ENCODE measurements around the gene ZDHHC7. TPM values are rescaled to one million over a fixed set of nuclear protein-coding genes. Genes with fewer than 3 reads are reported as not detected.

ZDHHC7 gene
- total and polyA plus RNA-seq, 9 of the 15 experiments (the other 6 are each of a cell fraction or from before 2014, with no cell fraction given) = 1.7 to 49.7 (median 37.4) TPM

DNA sequence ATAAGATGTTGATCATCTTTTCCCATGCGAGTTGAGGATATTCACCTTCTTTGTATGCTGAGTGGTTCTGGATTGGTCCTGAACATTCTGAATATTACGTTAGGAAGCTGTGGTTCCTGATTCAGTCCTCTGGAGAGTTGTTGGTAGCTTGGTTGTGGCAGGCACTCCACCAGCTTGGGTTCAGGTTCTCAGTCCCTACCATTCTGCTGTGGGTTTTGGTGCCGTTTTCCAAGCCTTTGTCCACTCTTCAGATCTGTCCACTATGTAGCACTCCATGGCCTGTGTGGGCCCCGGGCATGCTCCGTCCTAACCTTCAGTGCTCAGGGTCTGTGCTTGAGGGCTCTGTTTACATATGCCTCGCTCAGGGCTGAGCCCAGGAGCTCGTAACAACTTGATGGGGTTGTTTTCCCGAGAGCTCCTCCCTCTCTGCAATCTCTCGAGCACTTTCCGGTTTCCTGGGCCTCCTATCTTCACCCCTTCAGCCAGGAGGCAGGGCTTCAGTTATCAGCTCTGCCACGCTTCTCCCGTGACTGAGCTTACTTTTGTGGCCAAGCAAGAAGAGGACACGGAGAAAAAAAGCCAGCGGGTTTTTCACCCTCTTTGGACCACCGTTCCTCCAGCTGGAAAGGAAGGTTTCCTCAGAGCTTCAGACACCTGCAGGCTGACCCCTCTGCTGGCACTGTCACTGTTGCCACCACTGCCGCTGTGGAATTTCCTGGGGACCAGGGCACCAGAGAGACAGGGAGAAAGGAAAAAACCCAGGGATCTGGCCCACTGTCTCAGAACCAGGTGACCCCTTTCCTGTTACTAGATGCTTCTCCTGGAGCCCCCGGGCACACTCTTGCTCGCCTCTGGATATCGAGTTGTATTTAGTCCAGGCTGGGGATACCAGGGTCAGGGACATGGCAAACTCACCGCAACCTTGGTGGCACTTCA is 35.9 kb upstream of the ZDHHC7 start (continued):
- TF ChIP-seq ZNF3 (CRISPR knock-in tag; IDR thresholded peaks at IDR 0.05) (no peak), EHMT2 (IDR thresholded peaks at IDR 0.05) (no peak; the same call in 1 of the 2 replicates), FOXK1 (CRISPR knock-in tag; IDR thresholded peaks at IDR 0.05; ENCODE audit: borderline replicate concordance) (no peak), ZNF668 (CRISPR knock-in tag; IDR thresholded peaks at IDR 0.05) (peak; percentile 29; the same call in 1 of the 2 replicates), CREM (IDR thresholded peaks at IDR 0.05; ENCODE audit: low read depth) (peak; percentile 74), BHLHE40 (IDR thresholded peaks at IDR 0.05; ENCODE audit: low read length) (peak; percentile 100), ZNF717 (CRISPR knock-in tag; IDR thresholded peaks at IDR 0.05) (no peak), ZNF253 (CRISPR knock-in tag; conservative IDR thresholded peaks at IDR 0.05) (no peak), PURB (CRISPR knock-in tag; IDR thresholded peaks at IDR 0.05; ENCODE audit: low read depth) (no peak), RNF2 (IDR thresholded peaks at IDR 0.05) (peak; percentile 97), ELF1 (tag; IDR thresholded peaks at IDR 0.05) (peak; percentile 60; the same call in 1 of the 2 replicates), DIDO1 (tag; IDR thresholded peaks at IDR 0.05; ENCODE audit: low read depth) (no peak), MBD2 (IDR thresholded peaks at IDR 0.05; ENCODE audit: borderline replicate concordance, low read depth) (peak; percentile 66), NR2C1 (IDR thresholded peaks at IDR 0.05) (no peak), NR2C1 (tag; IDR thresholded peaks at IDR 0.05) (no peak)
- TF ChIP-seq, protein P1, sequence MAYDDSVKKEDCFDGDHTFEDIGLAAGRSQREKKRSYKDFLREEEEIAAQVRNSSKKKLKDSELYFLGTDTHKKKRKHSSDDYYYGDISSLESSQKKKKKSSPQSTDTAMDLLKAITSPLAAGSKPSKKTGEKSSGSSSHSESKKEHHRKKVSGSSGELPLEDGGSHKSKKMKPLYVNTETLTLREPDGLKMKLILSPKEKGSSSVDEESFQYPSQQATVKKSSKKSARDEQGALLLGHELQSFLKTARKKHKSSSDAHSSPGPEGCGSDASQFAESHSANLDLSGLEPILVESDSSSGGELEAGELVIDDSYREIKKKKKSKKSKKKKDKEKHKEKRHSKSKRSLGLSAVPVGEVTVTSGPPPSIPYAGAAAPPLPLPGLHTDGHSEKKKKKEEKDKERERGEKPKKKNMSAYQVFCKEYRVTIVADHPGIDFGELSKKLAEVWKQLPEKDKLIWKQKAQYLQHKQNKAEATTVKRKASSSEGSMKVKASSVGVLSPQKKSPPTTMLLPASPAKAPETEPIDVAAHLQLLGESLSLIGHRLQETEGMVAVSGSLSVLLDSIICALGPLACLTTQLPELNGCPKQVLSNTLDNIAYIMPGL (CRISPR knock-in tag; IDR thresholded peaks at IDR 0.05) = no peak
- TF ChIP-seq, protein P2, sequence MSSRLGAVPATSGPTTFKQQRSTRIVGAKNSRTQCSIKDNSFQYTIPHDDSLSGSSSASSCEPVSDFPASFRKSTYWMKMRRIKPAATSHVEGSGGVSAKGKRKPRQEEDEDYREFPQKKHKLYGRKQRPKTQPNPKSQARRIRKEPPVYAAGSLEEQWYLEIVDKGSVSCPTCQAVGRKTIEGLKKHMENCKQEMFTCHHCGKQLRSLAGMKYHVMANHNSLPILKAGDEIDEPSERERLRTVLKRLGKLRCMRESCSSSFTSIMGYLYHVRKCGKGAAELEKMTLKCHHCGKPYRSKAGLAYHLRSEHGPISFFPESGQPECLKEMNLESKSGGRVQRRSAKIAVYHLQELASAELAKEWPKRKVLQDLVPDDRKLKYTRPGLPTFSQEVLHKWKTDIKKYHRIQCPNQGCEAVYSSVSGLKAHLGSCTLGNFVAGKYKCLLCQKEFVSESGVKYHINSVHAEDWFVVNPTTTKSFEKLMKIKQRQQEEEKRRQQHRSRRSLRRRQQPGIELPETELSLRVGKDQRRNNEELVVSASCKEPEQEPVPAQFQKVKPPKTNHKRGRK (tag; IDR thresholded peaks at IDR 0.05) = no peak
- TF ChIP-seq, protein P3, sequence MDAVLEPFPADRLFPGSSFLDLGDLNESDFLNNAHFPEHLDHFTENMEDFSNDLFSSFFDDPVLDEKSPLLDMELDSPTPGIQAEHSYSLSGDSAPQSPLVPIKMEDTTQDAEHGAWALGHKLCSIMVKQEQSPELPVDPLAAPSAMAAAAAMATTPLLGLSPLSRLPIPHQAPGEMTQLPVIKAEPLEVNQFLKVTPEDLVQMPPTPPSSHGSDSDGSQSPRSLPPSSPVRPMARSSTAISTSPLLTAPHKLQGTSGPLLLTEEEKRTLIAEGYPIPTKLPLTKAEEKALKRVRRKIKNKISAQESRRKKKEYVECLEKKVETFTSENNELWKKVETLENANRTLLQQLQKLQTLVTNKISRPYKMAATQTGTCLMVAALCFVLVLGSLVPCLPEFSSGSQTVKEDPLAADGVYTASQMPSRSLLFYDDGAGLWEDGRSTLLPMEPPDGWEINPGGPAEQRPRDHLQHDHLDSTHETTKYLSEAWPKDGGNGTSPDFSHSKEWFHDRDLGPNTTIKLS (IDR thresholded peaks at IDR 0.05; ENCODE audit: borderline replicate concordance, low read depth) = peak; percentile 86
- TF ChIP-seq, protein P4, sequence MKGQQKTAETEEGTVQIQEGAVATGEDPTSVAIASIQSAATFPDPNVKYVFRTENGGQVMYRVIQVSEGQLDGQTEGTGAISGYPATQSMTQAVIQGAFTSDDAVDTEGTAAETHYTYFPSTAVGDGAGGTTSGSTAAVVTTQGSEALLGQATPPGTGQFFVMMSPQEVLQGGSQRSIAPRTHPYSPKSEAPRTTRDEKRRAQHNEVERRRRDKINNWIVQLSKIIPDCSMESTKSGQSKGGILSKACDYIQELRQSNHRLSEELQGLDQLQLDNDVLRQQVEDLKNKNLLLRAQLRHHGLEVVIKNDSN (CRISPR knock-in tag; IDR thresholded peaks at IDR 0.05) = no peak
- TF ChIP-seq, protein P5, sequence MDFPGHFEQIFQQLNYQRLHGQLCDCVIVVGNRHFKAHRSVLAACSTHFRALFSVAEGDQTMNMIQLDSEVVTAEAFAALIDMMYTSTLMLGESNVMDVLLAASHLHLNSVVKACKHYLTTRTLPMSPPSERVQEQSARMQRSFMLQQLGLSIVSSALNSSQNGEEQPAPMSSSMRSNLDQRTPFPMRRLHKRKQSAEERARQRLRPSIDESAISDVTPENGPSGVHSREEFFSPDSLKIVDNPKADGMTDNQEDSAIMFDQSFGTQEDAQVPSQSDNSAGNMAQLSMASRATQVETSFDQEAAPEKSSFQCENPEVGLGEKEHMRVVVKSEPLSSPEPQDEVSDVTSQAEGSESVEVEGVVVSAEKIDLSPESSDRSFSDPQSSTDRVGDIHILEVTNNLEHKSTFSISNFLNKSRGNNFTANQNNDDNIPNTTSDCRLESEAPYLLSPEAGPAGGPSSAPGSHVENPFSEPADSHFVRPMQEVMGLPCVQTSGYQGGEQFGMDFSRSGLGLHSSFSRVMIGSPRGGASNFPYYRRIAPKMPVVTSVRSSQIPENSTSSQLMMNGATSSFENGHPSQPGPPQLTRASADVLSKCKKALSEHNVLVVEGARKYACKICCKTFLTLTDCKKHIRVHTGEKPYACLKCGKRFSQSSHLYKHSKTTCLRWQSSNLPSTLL (IDR thresholded peaks at IDR 0.05) = no peak

Data from K562 (cell line).